IMR-90 (cell line): ENCODE data around the gene CECR2.

Experiments used
- CEBPB ChIP-seq: IDR thresholded peaks from 2 replicates; pipeline ENCODE4 v1.6.1; 2012; ENCODE audit warnings: low read depth, low read length, improper control_type of control experiment
- CHD1 ChIP-seq: IDR thresholded peaks from 2 replicates; pipeline ENCODE4 v1.6.1; 2012; ENCODE audit warnings: low read depth, low read length, improper control_type of control experiment
- CTCF ChIP-seq: conservative IDR thresholded peaks from 2 replicates; pipeline ENCODE4 v1.5.1; 2012; ENCODE audit warnings: mild to moderate bottlenecking, low read depth, low read length, improper control_type of control experiment
- MAFK ChIP-seq: IDR thresholded peaks from 2 replicates; pipeline ENCODE4 v1.6.1; 2012; ENCODE audit warnings: low read depth, low read length, improper control_type of control experiment
- MXI1 ChIP-seq: IDR thresholded peaks from 2 replicates; pipeline ENCODE4 v1.6.1; 2012; ENCODE audit warnings: low read depth, mild to moderate bottlenecking, low read length, moderate library complexity, borderline replicate concordance
- POLR2A ChIP-seq: IDR thresholded peaks from 2 replicates; pipeline ENCODE4 v1.6.1; 2012; ENCODE audit warnings: mild to moderate bottlenecking, low read depth, low read length
- RAD21 ChIP-seq: IDR thresholded peaks from 2 replicates; pipeline ENCODE4 v1.6.1; 2012; ENCODE audit warnings: low read length, improper control_type of control experiment
- RCOR1 ChIP-seq: IDR thresholded peaks from 2 replicates; pipeline ENCODE4 v1.6.1; 2012; ENCODE audit warnings: mild to moderate bottlenecking, low read length, improper control_type of control experiment; ENCODE audit not compliant: insufficient replicate concordance
- RFX5 ChIP-seq: IDR thresholded peaks from 2 replicates; pipeline ENCODE4 v1.8.0; 2012; ENCODE audit warnings: low read depth, mild to moderate bottlenecking, low read length, moderate library complexity
- SMC3 ChIP-seq: fragments of 150-350 bp; IDR thresholded peaks from 2 replicates; pipeline ENCODE4 v1.6.1; 2016; ENCODE audit warnings: low read depth, mild to moderate bottlenecking, antibody characterized with exemption, low read length, moderate library complexity
- TF ChIP-seq, protein P1 (sequence below): fragments of 150-350 bp; IDR thresholded peaks from 2 replicates; pipeline ENCODE4 v1.6.1; 2017; ENCODE audit warnings: mild to moderate bottlenecking, antibody characterized with exemption, low read length, low read depth

DNA sequence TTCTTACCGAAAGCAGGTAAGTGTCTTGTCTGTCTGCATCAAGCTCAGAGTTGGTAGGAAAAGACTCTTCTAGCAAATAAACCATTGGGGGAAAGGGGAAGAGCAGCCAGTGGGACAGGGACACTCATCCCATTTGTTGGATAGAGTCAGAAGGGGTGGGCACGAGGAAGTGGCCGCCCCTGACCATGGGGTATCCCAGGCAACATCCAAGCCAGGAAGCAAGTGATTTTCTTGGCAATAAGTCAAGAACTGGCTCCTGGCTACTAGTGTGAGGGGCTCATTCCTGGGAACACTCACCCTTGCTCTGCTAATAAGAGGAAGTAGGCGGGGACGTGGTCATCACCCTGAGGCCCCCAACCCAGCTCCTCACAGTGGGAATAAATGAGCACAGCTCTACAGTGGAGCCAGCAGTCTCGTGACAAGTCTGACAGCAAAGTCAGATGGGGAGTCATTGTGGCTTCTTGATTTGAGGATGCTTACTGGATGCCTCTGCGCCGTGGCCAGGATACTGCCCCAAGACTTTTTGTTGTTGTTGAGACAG lies 200.8 kb downstream of the CECR2 start:
- TF ChIP-seq CTCF: no peak
- TF ChIP-seq POLR2A: no peak
- no peak for TF ChIP-seq CEBPB
- TF ChIP-seq, protein P1, sequence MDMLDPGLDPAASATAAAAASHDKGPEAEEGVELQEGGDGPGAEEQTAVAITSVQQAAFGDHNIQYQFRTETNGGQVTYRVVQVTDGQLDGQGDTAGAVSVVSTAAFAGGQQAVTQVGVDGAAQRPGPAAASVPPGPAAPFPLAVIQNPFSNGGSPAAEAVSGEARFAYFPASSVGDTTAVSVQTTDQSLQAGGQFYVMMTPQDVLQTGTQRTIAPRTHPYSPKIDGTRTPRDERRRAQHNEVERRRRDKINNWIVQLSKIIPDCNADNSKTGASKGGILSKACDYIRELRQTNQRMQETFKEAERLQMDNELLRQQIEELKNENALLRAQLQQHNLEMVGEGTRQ: no peak
- no peak for TF ChIP-seq MAFK
- no peak for TF ChIP-seq SMC3
- TF ChIP-seq RAD21: no peak
- TF ChIP-seq CHD1: no peak
- TF ChIP-seq RFX5: no peak
- no peak for TF ChIP-seq RCOR1
- no peak for TF ChIP-seq MXI1
